CD4-positive, alpha-beta T cell treated with Interleukin-6 for 4 hours (primary cell): Measurements from ENCODE around the gene RANBP17.
"Not testable (repeated sequence)": the region's sequence is repeated elsewhere in the genome, so short reads cannot be mapped to it uniquely, and the experiment has no call there.

Experiments used
- DNase-seq: peaks from one replicate; pipeline ENCODE4 v3.0.0-alpha.2; 2020; ENCODE audit warnings: mixed read lengths

The RANBP17 gene

GRCh38 chr5:170861917-170862766, at the start of gene RANBP17:
RANBP17 (plus strand) TSS chr5:170862018.
- DNase-seq: no peak

- DNase-seq: no peak
Measured at GRCh38 chr5:170813231-170813630, 48.6 kb upstream of the RANBP17 start.

- DNase-seq: no peak
Measured at GRCh38 chr5:170817195-170817594, 44.6 kb upstream of the RANBP17 start.

- no peak for DNase-seq
Measured at GRCh38 chr5:170818232-170818631, 43.6 kb upstream of the RANBP17 start.

GRCh38 chr5:170819824-170820223, 42.0 kb upstream of the RANBP17 start:
- no peak for DNase-seq

GRCh38 chr5:170821257-170821800, 40.5 kb upstream of the RANBP17 start:
- DNase-seq: no peak

- DNase-seq: no peak
Measured at GRCh38 chr5:170826117-170826516, 35.7 kb upstream of the RANBP17 start.

GRCh38 chr5:170832241-170832640, 29.6 kb upstream of the RANBP17 start:
- no peak for DNase-seq

- not testable (repeated sequence) for DNase-seq
Measured at GRCh38 chr5:170833981-170834380, 27.8 kb upstream of the RANBP17 start.

GRCh38 chr5:170836226-170836625, 25.6 kb upstream of the RANBP17 start:
- DNase-seq: no peak

GRCh38 chr5:170843870-170844269, 17.9 kb upstream of the RANBP17 start:
- no peak for DNase-seq

- DNase-seq: no peak
Measured at GRCh38 chr5:170844651-170845050, 17.2 kb upstream of the RANBP17 start.

GRCh38 chr5:170846416-170846815, 15.4 kb upstream of the RANBP17 start:
- no peak for DNase-seq

- DNase-seq: no peak
Measured at GRCh38 chr5:170846846-170847245, 15.0 kb upstream of the RANBP17 start.

GRCh38 chr5:170848033-170848432, 13.8 kb upstream of the RANBP17 start:
- DNase-seq: no peak

- DNase-seq: no peak
Measured at GRCh38 chr5:170849374-170849773, 12.4 kb upstream of the RANBP17 start.

- DNase-seq: no peak
Measured at GRCh38 chr5:170854566-170854965, 7.3 kb upstream of the RANBP17 start.

GRCh38 chr5:170857066-170857465, 4.8 kb upstream of the RANBP17 start:
- no peak for DNase-seq

GRCh38 chr5:170860415-170860814, 1.4 kb upstream of the RANBP17 start:
- no peak for DNase-seq

- no peak for DNase-seq
Measured at GRCh38 chr5:170860818-170861666, 776 bp upstream of the RANBP17 start.

- DNase-seq: no peak
Measured at GRCh38 chr5:170861667-170861916, 226 bp upstream of the RANBP17 start.

GRCh38 chr5:170863646-170864045, 1.8 kb downstream of the RANBP17 start:
- no peak for DNase-seq

GRCh38 chr5:170865622-170866021, 3.8 kb downstream of the RANBP17 start:
- DNase-seq: no peak

- no peak for DNase-seq
Measured at GRCh38 chr5:170867825-170868224, 6.0 kb downstream of the RANBP17 start.
